Measurements from ENCODE around the gene TRMT6.

- TF ChIP-seq CTCF (conservative IDR thresholded peaks at IDR 0.05), result no peak
- no peak for TF ChIP-seq ZFX (IDR thresholded peaks at IDR 0.05)
These were observed 54.7 kb downstream of the TRMT6 start for GRCh38 chr20:5895626-5896025.

Measured in C4-2B (cell line).